Activated CD4-positive, alpha-beta memory T cell treated with anti-CD3 and anti-CD28 coated beads for 36 hours (primary cell): ENCODE data around the gene SCN3B. TPM values are rescaled to one million over a fixed set of nuclear protein-coding genes. Genes with fewer than 3 reads are reported as not detected.

Experiments
- CTCF ChIA-PET: fragments of 350-600 bp; sonication (Branson Sonifier 250); formaldehyde crosslinking; loops from one replicate; lab custom pipeline; 2021; ENCODE audit warnings: antibody characterized with exemption, inconsistent platforms; lab: Charles Lee
- POLR2A ChIA-PET: fragments of 350-600 bp; sonication (Branson Sonifier 250); formaldehyde crosslinking; loops from one replicate; lab custom pipeline; 2021; ENCODE audit warnings: antibody characterized with exemption; lab: Charles Lee
- DNase-seq: peaks from one replicate; pipeline ENCODE4 v3.0.0-alpha.2; 2020
- H3K27ac Mint-ChIP-seq: one replicate; pipeline ENCODE4 v1.8.0; 2021; ENCODE audit warnings: mixed read lengths
- H3K27me3 Mint-ChIP-seq: one replicate; pipeline ENCODE4 v1.8.0; 2021; ENCODE audit warnings: mixed read lengths
- H3K36me3 Mint-ChIP-seq: one replicate; pipeline ENCODE4 v1.8.0; 2021; ENCODE audit warnings: mixed read lengths
- H3K4me1 Mint-ChIP-seq: one replicate; pipeline ENCODE4 v1.8.0; 2021; ENCODE audit warnings: low read depth, mixed read lengths
- H3K4me3 Mint-ChIP-seq: one replicate; pipeline ENCODE4 v1.8.0; 2021; ENCODE audit warnings: mild to moderate bottlenecking, mixed read lengths
- H3K9me3 Mint-ChIP-seq: one replicate; pipeline ENCODE4 v1.8.0; 2021; ENCODE audit warnings: mixed read lengths
- intact Hi-C: fragments of 100-400 bp; cut with micrococcal nuclease; formaldehyde crosslinking; loops from one replicate; pipeline ENCODE4 v1.15.1; 2023
- total RNA-seq, 2 experiments: library from RNA; stranded (reverse); gene quantifications; one replicate each; pipeline ENCODE4 v1.2.3, GENCODE V29; 2021

Gene SCN3B, protein sequence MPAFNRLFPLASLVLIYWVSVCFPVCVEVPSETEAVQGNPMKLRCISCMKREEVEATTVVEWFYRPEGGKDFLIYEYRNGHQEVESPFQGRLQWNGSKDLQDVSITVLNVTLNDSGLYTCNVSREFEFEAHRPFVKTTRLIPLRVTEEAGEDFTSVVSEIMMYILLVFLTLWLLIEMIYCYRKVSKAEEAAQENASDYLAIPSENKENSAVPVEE
- total RNA-seq: not detected

DNA sequence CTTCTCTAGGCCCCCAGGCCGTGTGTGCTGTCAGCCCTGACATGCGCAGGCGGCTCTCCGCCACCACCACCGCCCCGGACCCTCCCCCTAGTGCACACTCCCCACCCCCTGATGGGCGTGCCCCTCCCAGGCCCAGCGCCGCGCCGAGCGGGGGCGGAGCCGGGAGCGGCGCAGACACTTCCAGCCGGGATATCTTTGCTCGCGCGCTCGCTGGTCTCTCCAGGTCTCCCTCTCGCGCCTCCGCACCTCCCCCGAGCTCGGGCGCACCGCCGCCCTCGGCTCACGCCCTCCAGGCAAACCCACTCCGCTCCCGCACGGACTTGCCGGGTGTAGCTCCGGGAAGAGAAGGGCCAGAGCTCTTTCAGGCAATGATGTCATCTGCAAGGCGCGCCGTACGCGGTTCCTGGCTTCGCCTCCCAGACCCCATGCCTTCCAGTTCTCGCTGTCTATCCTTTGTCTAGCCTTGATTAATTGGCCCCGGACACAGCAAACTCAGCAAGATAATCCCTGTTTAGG, at the start of gene SCN3B:
Gene SCN3B (minus strand): TSS at position 59 of the 516 bp plus-strand sequence. CDS start 823 bp downstream, outside the sequence.
- ChIA-PET POLR2A (no interaction called here), CTCF (interaction anchor here (0.9 to 3.0 kb wide), 6 partner anchors 10 to 407 kb away, joined by 3 to 13 read pairs (median 4); no protein-coding TSS in a partner anchor)
- peak within 1 kb of the TSS; percentile 44 for H3K4me3 Mint-ChIP-seq
- peaks cover 35% of the 10 kb centered on the region for H3K27me3 Mint-ChIP-seq
- peaks cover 12% of the 10 kb centered on the region for H3K4me1 Mint-ChIP-seq
- no peak within 1 kb of the TSS for H3K27ac Mint-ChIP-seq
- no peaks in the 10 kb centered on the region for H3K36me3 Mint-ChIP-seq
- DNase-seq: peak; percentile 15
- H3K9me3 Mint-ChIP-seq: peaks cover 7% of the 10 kb centered on the region
- intact Hi-C loops: no loop called here

DNA sequence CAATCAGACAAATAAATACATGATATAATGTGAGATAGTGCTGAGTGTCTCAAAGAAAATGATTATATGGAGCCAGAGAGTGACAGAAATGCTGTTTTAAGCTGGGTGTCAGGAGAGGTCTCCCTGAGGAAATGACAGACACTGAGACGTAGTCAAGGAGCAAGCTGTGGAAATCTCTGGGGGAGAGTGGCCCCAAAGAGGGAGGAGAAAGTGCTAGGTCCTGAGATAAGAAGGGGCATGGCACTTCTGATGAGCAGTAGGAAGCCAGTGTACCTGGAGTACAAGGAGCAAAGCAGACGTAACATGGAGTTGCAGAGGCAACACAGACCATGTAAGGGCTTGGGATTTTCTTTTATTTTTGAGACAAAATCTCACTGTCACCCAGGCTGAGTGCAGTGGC, 48.3 kb upstream of the SCN3B start:
- ChIA-PET CTCF (interaction anchor here (6.5 kb wide), 1 partner anchor 8 kb away, joined by 35 read pairs; no protein-coding TSS in a partner anchor), POLR2A (no interaction called here)
- H3K4me3 Mint-ChIP-seq: no peak overlapping the region
- DNase-seq: no peak
- intact Hi-C loops: no loop called here
- no peaks in the 10 kb centered on the region for H3K36me3 Mint-ChIP-seq
- H3K9me3 Mint-ChIP-seq: no peaks in the 10 kb centered on the region
- H3K27me3 Mint-ChIP-seq: peaks cover 6% of the 10 kb centered on the region
- H3K27ac Mint-ChIP-seq: no peak overlapping the region
- H3K4me1 Mint-ChIP-seq: no peaks in the 10 kb centered on the region

DNA sequence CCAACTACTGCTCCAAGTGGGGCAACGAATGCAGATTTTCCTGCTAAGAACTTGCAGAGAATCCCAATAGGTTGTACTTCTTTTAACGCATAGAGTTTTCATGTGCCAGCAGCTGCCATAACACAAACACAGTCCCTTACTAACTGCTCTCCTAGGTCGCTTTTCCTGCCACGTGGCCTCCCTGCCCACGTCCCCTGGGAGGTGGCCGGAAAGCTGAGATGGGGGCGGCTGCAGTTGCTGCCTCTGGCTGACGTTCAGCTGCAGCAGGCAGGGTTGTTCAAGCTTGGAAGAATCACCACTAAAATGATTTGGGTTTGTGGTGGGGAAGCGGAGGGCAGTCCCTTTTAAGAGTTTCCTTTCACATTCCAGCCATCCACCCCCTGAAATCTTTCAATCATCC, 47.7 kb upstream of the SCN3B start:
- intact Hi-C loops: no loop called here
- DNase-seq: no peak
- ChIA-PET CTCF (interaction anchor here (6.5 kb wide), 1 partner anchor 9 kb away, joined by 35 read pairs; no protein-coding TSS in a partner anchor), POLR2A (no interaction called here)
- Mint-ChIP-seq H3K36me3 (no peaks in the 10 kb centered on the region), H3K27ac (no peak overlapping the region), H3K4me3 (no peak overlapping the region), H3K4me1 (no peaks in the 10 kb centered on the region), H3K27me3 (peaks cover 4% of the 10 kb centered on the region), H3K9me3 (no peaks in the 10 kb centered on the region)

DNA sequence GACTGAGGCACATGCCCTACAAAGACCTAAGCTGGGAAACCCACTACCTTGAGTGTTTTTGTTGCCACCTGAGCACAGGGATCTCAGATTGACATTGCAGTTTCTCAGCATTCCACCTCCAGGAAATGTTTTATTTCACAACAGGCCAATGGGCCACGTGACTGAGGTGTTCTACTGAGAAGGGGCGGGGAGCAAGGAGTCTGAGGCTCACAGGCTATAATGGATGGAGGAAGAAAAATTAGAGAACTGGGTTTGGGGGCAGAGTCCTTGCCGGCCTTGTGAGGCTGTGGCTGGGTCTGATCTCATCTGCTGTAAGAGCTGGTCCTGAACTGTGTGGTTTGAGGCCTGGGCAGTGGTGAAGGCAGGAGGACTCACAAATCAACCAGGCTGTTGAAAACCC, 46.3 kb upstream of the SCN3B start:
- ChIA-PET POLR2A (no interaction called here), CTCF (interaction anchor here (6.5 kb wide), 1 partner anchor 10 kb away, joined by 35 read pairs; no protein-coding TSS in a partner anchor)
- Mint-ChIP-seq H3K9me3 (no peaks in the 10 kb centered on the region), H3K27me3 (peaks cover 7% of the 10 kb centered on the region), H3K4me3 (no peak overlapping the region), H3K27ac (no peak overlapping the region), H3K4me1 (no peaks in the 10 kb centered on the region), H3K36me3 (no peaks in the 10 kb centered on the region)
- no peak for DNase-seq
- intact Hi-C loops: no loop called here

DNA sequence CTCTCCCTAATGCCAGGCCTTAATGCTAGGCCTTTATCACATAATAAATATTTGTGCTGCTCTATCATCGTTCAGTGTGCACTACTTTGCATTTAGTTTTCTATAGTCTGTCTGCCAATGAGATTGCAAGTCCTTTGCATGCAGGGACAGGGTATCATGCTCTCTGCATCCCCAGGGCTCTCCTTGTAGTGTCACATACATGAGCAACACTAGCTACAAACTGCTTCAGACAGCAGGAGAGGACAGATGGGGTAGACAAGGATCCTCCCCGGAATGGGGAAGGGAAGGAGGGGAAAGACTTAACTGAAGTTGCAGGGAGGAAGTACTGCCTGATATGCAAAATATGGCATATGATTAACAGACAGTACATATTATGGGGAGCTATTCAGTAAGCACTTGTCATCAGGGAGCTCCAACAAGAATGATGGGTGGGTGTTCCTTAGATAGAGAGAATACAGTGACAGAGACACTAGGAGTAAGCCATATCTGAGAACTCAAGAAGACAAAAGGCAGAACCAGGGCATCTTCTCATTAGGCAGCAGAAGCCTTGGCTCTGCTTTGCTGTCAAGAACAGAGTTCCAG, 44.2 kb upstream of the SCN3B start:
- ChIA-PET POLR2A (no interaction called here), CTCF (interaction anchor here (2.2 to 6.5 kb wide), 2 partner anchors 8 to 12 kb away, joined by 10 to 35 read pairs; no protein-coding TSS in a partner anchor)
- H3K9me3 Mint-ChIP-seq: no peaks in the 10 kb centered on the region
- peaks cover 16% of the 10 kb centered on the region for H3K27me3 Mint-ChIP-seq
- no peak overlapping the region for H3K4me3 Mint-ChIP-seq
- no peak overlapping the region for H3K27ac Mint-ChIP-seq
- intact Hi-C loops: no loop called here
- H3K36me3 Mint-ChIP-seq: no peaks in the 10 kb centered on the region
- H3K4me1 Mint-ChIP-seq: no peaks in the 10 kb centered on the region
- DNase-seq: no peak

DNA sequence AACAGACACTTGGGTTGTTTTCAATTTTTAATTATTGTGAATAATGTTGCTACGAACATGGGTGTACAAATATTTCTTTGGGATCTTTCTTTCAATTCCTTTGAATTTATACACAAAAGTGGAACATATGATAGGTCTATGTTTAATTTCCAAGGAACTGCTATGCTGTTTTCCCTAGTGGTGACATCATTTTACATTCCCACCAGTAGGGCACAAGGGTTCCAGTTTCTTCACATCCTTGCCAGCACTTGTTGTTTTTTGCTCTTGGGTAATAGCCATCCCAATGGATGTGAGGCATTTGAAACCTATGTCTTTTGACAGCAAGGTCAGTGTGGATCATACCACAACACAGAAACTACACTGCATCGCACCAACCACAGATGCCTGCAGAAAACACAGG, 41.8 kb upstream of the SCN3B start:
- no peaks in the 10 kb centered on the region for H3K9me3 Mint-ChIP-seq
- peaks cover 16% of the 10 kb centered on the region for H3K27me3 Mint-ChIP-seq

DNA sequence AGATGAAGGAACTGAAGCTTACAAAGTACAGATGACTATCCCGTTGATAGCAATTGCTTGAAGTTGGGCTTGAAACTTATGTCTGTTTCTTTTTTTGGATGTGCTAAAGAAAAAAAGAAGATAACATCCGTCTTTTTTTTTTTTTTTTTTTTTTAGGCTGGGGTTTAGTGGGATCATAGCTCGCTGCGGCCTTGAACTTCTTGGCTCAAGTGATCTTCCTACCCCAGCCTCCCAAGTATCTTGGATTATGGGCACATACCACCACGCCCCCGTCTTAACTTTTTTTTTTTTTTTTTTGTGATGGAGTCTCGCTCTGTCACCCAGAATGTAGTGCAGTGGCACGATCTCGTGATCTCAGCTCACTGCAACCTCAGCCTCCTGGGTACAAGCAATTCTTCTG, 40.8 kb upstream of the SCN3B start:
- no peak for DNase-seq
- H3K27ac Mint-ChIP-seq: no peak overlapping the region
- CTCF ChIA-PET: no interaction called here
- intact Hi-C loops: no loop called here
- peaks cover 16% of the 10 kb centered on the region for H3K27me3 Mint-ChIP-seq
- H3K4me3 Mint-ChIP-seq: no peak overlapping the region
- H3K9me3 Mint-ChIP-seq: no peaks in the 10 kb centered on the region
- POLR2A ChIA-PET: no interaction called here
- H3K36me3 Mint-ChIP-seq: no peaks in the 10 kb centered on the region
- no peaks in the 10 kb centered on the region for H3K4me1 Mint-ChIP-seq

More for the DNA sequence above, 41.8 kb upstream of the SCN3B start:
- Mint-ChIP-seq H3K27ac (no peak overlapping the region), H3K36me3 (no peaks in the 10 kb centered on the region), H3K4me3 (no peak overlapping the region), H3K4me1 (no peaks in the 10 kb centered on the region)
- intact Hi-C loops: no loop called here
- CTCF ChIA-PET: no interaction called here
- POLR2A ChIA-PET: no interaction called here
- DNase-seq: no peak

DNA sequence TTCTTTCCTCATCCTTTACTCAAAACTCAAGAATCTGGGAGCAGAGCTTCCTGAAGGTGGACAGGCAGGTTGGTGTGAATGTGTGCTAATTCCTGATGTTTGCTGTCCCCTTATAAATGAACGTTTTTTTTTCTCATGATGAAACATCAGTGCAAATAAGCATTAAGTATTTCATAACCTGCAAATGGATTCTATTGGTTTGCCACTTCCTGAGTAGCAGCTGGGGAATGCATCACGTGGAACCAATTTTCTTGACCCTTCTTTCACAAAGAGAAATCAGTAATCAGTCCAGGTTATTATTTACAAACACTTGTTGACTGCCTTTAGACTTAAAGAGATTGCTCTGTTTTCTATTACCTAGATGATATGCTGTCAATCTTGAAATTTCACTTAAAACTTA, 40.1 kb upstream of the SCN3B start:
- Mint-ChIP-seq H3K27ac (no peak overlapping the region), H3K4me3 (no peak overlapping the region), H3K4me1 (no peaks in the 10 kb centered on the region), H3K27me3 (peaks cover 16% of the 10 kb centered on the region), H3K9me3 (no peaks in the 10 kb centered on the region), H3K36me3 (no peaks in the 10 kb centered on the region)
- intact Hi-C loops: no loop called here
- ChIA-PET CTCF (interaction anchor here (1.6 kb wide), 1 partner anchor 13 kb away, joined by 6 read pairs; no protein-coding TSS in a partner anchor), POLR2A (no interaction called here)
- DNase-seq: no peak

DNA sequence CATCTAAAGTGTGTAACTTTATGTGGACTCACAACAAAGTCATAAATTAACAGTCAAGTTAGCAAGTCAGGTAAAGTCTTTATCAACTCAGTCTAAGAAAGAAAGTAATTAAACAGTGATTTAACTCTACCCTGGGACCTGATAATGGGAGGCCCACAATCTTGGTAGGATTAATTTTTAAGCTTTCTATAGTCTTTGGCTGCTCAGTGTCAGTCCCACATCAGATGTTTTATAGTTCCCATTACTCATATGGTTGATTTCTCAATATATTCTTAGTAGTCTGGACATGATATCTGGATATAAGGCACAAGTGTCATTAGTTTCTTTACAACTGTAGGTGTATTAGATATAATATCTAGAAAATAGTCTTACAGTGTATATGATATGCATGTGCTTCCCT, 38.5 kb upstream of the SCN3B start:
- Mint-ChIP-seq H3K27me3 (peaks cover 20% of the 10 kb centered on the region), H3K9me3 (no peaks in the 10 kb centered on the region), H3K36me3 (no peaks in the 10 kb centered on the region), H3K4me3 (no peak overlapping the region), H3K4me1 (no peaks in the 10 kb centered on the region), H3K27ac (no peak overlapping the region)
- intact Hi-C loops: no loop called here
- ChIA-PET POLR2A (no interaction called here), CTCF (interaction anchor here (0.8 to 1.6 kb wide), 3 partner anchors 15 to 112 kb away, joined by 3 to 6 read pairs (median 3); no protein-coding TSS in a partner anchor)
- DNase-seq: no peak

DNA sequence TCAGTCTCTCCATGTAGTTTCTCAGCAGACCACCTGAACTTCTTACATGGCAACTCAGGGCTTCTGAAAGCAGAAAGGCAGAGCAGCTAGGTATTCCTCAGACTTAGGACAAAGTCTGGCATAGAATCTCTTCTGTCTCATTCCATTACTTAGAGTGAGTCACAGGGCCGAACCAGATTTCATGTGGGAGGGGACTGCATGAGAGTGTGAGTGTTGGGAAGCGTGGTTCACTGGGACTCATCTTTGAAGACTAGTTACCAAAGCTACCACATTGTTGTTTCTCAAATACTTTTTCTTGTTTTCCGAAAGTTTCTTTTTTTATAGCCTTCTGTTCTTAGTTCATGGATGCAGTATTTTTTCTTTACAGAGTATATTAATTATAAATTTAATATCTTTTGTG, 36.1 kb upstream of the SCN3B start:
- H3K27ac Mint-ChIP-seq: no peak overlapping the region
- H3K27me3 Mint-ChIP-seq: peaks cover 17% of the 10 kb centered on the region
- ChIA-PET POLR2A (no interaction called here), CTCF (interaction anchor here (0.8 kb wide), 1 partner anchor 19 kb away, joined by 3 read pairs; no protein-coding TSS in a partner anchor)
- H3K4me3 Mint-ChIP-seq: no peak overlapping the region
- H3K4me1 Mint-ChIP-seq: no peaks in the 10 kb centered on the region
- intact Hi-C loops: loop anchor here (1.0 kb wide), 1 partner anchor 9 kb away; no protein-coding TSS in a partner anchor
- peak; percentile 29 for DNase-seq
- no peaks in the 10 kb centered on the region for H3K9me3 Mint-ChIP-seq
- H3K36me3 Mint-ChIP-seq: no peaks in the 10 kb centered on the region

DNA sequence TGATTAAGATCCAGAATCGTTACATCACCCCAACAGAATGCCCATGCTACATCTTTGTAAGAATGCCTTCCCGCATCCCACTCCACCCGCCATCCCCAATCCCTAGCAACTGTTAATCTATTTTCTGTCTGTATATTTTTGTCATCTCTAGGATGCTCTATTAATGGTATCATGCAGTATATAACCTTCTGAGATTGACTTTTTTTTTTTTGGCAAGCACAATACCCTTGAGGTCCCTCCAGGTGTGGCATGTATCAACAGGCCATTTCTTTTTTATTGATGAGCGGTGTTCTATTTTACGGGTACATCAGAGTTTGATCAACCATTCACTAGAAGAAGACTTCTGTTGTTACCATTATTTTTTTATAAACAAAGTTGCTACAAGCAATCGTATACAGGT, 30.2 kb upstream of the SCN3B start:
- Mint-ChIP-seq H3K27me3 (peaks cover 6% of the 10 kb centered on the region), H3K27ac (no peak overlapping the region), H3K36me3 (no peaks in the 10 kb centered on the region), H3K9me3 (no peaks in the 10 kb centered on the region), H3K4me3 (no peak overlapping the region), H3K4me1 (peaks cover 6% of the 10 kb centered on the region)
- intact Hi-C loops: no loop called here
- ChIA-PET POLR2A (no interaction called here), CTCF (interaction anchor here (2.1 kb wide), 1 partner anchor 27 kb away, joined by 7 read pairs; no protein-coding TSS in a partner anchor)
- no peak for DNase-seq

DNA sequence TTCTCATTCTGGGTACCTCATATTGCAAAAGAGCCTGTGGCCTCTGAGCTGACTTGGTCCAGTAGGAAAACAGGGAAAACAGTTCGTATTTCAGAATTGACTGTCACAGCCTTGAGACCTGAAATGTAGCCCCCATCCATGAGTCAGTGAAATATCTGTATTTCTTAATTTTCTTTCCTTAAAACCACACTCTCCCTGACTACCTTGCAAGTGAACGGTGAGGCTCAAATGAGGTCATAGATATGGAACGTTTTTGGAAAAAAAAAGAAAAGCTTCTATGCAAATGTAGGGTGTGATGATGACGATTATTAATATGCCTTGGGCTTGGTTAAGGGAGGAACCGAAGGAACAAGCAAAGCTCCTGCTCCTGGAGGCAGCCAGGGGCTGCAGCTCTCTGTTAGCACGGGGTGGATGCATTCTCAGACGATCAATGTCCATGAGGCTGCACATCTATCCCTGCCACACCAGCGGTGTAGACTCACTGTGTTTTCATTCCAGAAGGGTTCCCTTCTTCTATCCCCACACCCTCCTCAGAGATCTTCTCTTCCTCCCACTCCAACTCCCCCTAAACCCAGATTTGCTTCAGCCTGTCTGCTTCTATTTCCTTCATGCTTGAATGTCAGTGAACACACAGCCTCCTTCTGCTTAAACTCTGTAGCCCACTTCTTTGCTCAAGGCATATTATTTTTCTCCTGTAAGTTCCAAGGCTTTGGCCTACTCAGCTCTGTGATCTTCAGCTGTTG, 29.2 kb upstream of the SCN3B start:
- no peak overlapping the region for H3K27ac Mint-ChIP-seq
- peaks cover 10% of the 10 kb centered on the region for H3K27me3 Mint-ChIP-seq
- POLR2A ChIA-PET: no interaction called here
- intact Hi-C loops: no loop called here
- H3K4me3 Mint-ChIP-seq: no peak overlapping the region
- DNase-seq: no peak
- H3K9me3 Mint-ChIP-seq: no peaks in the 10 kb centered on the region
- H3K4me1 Mint-ChIP-seq: peaks cover 6% of the 10 kb centered on the region
- CTCF ChIA-PET: no interaction called here
- no peaks in the 10 kb centered on the region for H3K36me3 Mint-ChIP-seq
